Activated CD4-positive, CD25-positive, alpha-beta regulatory T cell treated with anti-CD3 and anti-CD28 coated beads, Interleukin-2, amount 50 U/mL, for 72 hours (primary cell): Measurements from ENCODE around the gene RFX7.

Experiments used
- DNase-seq: peaks from one replicate; pipeline ENCODE4 v3.0.0; 2021

The RFX7 gene

GRCh38 chr15:56042498-56042897, 201.2 kb downstream of the RFX7 start:
- no peak for DNase-seq

GRCh38 chr15:56042031-56042430, 201.6 kb downstream of the RFX7 start:
- DNase-seq: no peak

- no peak for DNase-seq
These were observed 203.3 kb downstream of the RFX7 start for GRCh38 chr15:56040081-56041035.

- no peak for DNase-seq
These were observed 205.0 kb downstream of the RFX7 start for GRCh38 chr15:56038707-56039106.

- no peak for DNase-seq
These were observed 205.7 kb downstream of the RFX7 start for GRCh38 chr15:56038015-56038414.
